Adipocyte (in vitro differentiated cells): ENCODE data around the gene NR1H2.
"Not testable (repeated sequence)": the region's sequence is repeated elsewhere in the genome, so short reads cannot be mapped to it uniquely, and the experiment has no call there.

Experiments used
- DNase-seq: peaks from one replicate; pipeline ENCODE4 v3.0.0-alpha.2; 2015; ENCODE audit warnings: low read depth
- H3K27me3 ChIP-seq: replicated peaks from 2 replicates; pipeline ENCODE4 v1.7.0; 2013; ENCODE audit warnings: mild to moderate bottlenecking, low read length, moderate library complexity; ENCODE audit not compliant: control insufficient read depth, insufficient read depth
- H3K36me3 ChIP-seq: 2 replicates; pipeline ENCODE4 v1.7.0; 2013; ENCODE audit warnings: low read length, mild to moderate bottlenecking, moderate library complexity; ENCODE audit not compliant: control insufficient read depth, insufficient read depth, severe bottlenecking
- H3K4me1 ChIP-seq: 2 replicates; pipeline ENCODE4 v1.7.0; 2013; ENCODE audit warnings: mild to moderate bottlenecking, low read length, moderate library complexity; ENCODE audit not compliant: control insufficient read depth, insufficient read depth
- H3K4me3 ChIP-seq: 2 replicates; pipeline ENCODE4 v1.7.0; 2013; ENCODE audit warnings: mild to moderate bottlenecking, low read length, moderate library complexity
- H3K9ac ChIP-seq: 2 replicates; pipeline ENCODE4 v1.7.0; 2013; ENCODE audit warnings: mild to moderate bottlenecking, low read length, moderate library complexity
- H3K9me3 ChIP-seq: 2 replicates; pipeline ENCODE4 v1.7.0; 2013; ENCODE audit warnings: mild to moderate bottlenecking, low read length, moderate library complexity; ENCODE audit not compliant: control insufficient read depth

Gene NR1H2

GRCh38 chr19:50381881-50382729 lies 5.8 kb downstream of the NR1H2 start:
- peaks cover 42% of the 10 kb centered on the region for H3K36me3 ChIP-seq
- no peak overlapping the region for H3K4me3 ChIP-seq
- H3K9ac ChIP-seq, result no peak overlapping the region
- no peak for DNase-seq
- H3K4me1 ChIP-seq, result peaks cover 27% of the 10 kb centered on the region
- no peaks in the 10 kb centered on the region for H3K27me3 ChIP-seq
- no peaks in the 10 kb centered on the region for H3K9me3 ChIP-seq

- Histone ChIP-seq H3K27me3 (no peaks in the 10 kb centered on the region), H3K36me3 (peaks cover 33% of the 10 kb centered on the region), H3K9me3 (no peaks in the 10 kb centered on the region), H3K4me3 (peak overlapping the region; percentile 81), H3K4me1 (peaks cover 27% of the 10 kb centered on the region), H3K9ac (peak overlapping the region; percentile 82)
- no peak for DNase-seq
Observed at GRCh38 chr19:50383001-50383851, 7.0 kb downstream of the NR1H2 start.

GRCh38 chr19:50383852-50384684 lies 7.8 kb downstream of the NR1H2 start, which contains the start of gene POLD1:
POLD1 (plus strand) TSS chr19:50384347; CDS start chr19:50398852, 14,505 bp downstream.
- Histone ChIP-seq H3K4me1 (peaks cover 27% of the 10 kb centered on the region), H3K27me3 (no peaks in the 10 kb centered on the region), H3K9me3 (no peaks in the 10 kb centered on the region), H3K36me3 (peaks cover 25% of the 10 kb centered on the region), H3K9ac (peak within 1 kb of the TSS; percentile 82), H3K4me3 (peak within 1 kb of the TSS; percentile 81)
- DNase-seq, result peak; percentile 99

GRCh38 chr19:50384685-50385535 lies 8.7 kb downstream of the NR1H2 start:
- Histone ChIP-seq H3K9me3 (no peaks in the 10 kb centered on the region), H3K4me3 (peak overlapping the region; percentile 81), H3K27me3 (no peaks in the 10 kb centered on the region), H3K36me3 (peaks cover 17% of the 10 kb centered on the region), H3K4me1 (peaks cover 26% of the 10 kb centered on the region), H3K9ac (peak overlapping the region; percentile 82)
- no peak for DNase-seq

GRCh38 chr19:50387176-50387867 lies 11.1 kb downstream of the NR1H2 start:
- peaks cover 15% of the 10 kb centered on the region for H3K4me1 ChIP-seq
- no peak for DNase-seq
- no peak overlapping the region for H3K9ac ChIP-seq
- H3K4me3 ChIP-seq, result no peak overlapping the region
- H3K27me3 ChIP-seq, result no peaks in the 10 kb centered on the region
- H3K9me3 ChIP-seq, result no peaks in the 10 kb centered on the region
- peaks cover 3% of the 10 kb centered on the region for H3K36me3 ChIP-seq

GRCh38 chr19:50387868-50388245 lies 11.6 kb downstream of the NR1H2 start:
- peaks cover 15% of the 10 kb centered on the region for H3K4me1 ChIP-seq
- no peaks in the 10 kb centered on the region for H3K27me3 ChIP-seq
- DNase-seq, result no peak
- H3K36me3 ChIP-seq, result no peaks in the 10 kb centered on the region
- no peak overlapping the region for H3K4me3 ChIP-seq
- H3K9ac ChIP-seq, result no peak overlapping the region
- H3K9me3 ChIP-seq, result no peaks in the 10 kb centered on the region

GRCh38 chr19:50390295-50390694 lies 14.0 kb downstream of the NR1H2 start:
- not testable (repeated sequence) for H3K9ac ChIP-seq, H3K27me3 ChIP-seq, H3K4me1 ChIP-seq, H3K9me3 ChIP-seq, H3K4me3 ChIP-seq, DNase-seq, H3K36me3 ChIP-seq

GRCh38 chr19:50390952-50391351 lies 14.7 kb downstream of the NR1H2 start:
- not testable (repeated sequence) for H3K4me1 ChIP-seq, H3K9me3 ChIP-seq, H3K27me3 ChIP-seq, H3K4me3 ChIP-seq, DNase-seq, H3K9ac ChIP-seq, H3K36me3 ChIP-seq

GRCh38 chr19:50392759-50393158 lies 16.5 kb downstream of the NR1H2 start:
- H3K9me3 ChIP-seq, result no peaks in the 10 kb centered on the region

GRCh38 chr19:50393589-50393988 lies 17.3 kb downstream of the NR1H2 start:
- no peaks in the 10 kb centered on the region for H3K36me3 ChIP-seq
- no peaks in the 10 kb centered on the region for H3K27me3 ChIP-seq

More at GRCh38 chr19:50392759-50393158, 16.5 kb downstream of the NR1H2 start:
- no peak for DNase-seq
- H3K4me3 ChIP-seq, result no peak overlapping the region
- no peaks in the 10 kb centered on the region for H3K36me3 ChIP-seq
- no peaks in the 10 kb centered on the region for H3K4me1 ChIP-seq
- H3K9ac ChIP-seq, result no peak overlapping the region
- H3K27me3 ChIP-seq, result no peaks in the 10 kb centered on the region

More at GRCh38 chr19:50393589-50393988, 17.3 kb downstream of the NR1H2 start:
- H3K9ac ChIP-seq, result no peak overlapping the region
- no peak for DNase-seq
- H3K4me1 ChIP-seq, result no peaks in the 10 kb centered on the region
- H3K4me3 ChIP-seq, result no peak overlapping the region
- no peaks in the 10 kb centered on the region for H3K9me3 ChIP-seq
